ENCODE measurements around the gene FBXL7. TPM values are rescaled to one million over a fixed set of nuclear protein-coding genes. Genes with fewer than 3 reads are reported as not detected.

FBXL7 gene
- total and polyA plus RNA-seq, 4 donors: 0.24 to 1.4 (median 1.2) TPM

GRCh38 chr5:15529013-15529412 is 29.0 kb downstream of the FBXL7 start:
- H3K4me3 ChIP-seq (ENCODE audit: low read depth in 1 of 3, low read length in 3 of 3): no peak overlapping the region
- H3K4me1 ChIP-seq (ENCODE audit: control insufficient read depth in 4 of 4, insufficient read depth in 4 of 4, low read length in 3 of 4): no peaks in the 10 kb centered on the region
- no peaks in the 10 kb centered on the region for H3K27me3 ChIP-seq (ENCODE audit: control insufficient read depth in 4 of 4, insufficient read depth in 4 of 4, low read length in 3 of 4)
- no peaks in the 10 kb centered on the region for H3K9me3 ChIP-seq (ENCODE audit: control insufficient read depth in 4 of 4, low read length in 3 of 4)
- no peak for DNase-seq (ENCODE audit: low spot score)
- WGBS: 92% methylated on average over 5 of the region's 5 CpGs
- no peak overlapping the region for H3K27ac ChIP-seq (ENCODE audit: low read depth in 1 of 2, low read length in 2 of 2)
- no peaks in the 10 kb centered on the region for H3K36me3 ChIP-seq (ENCODE audit: control insufficient read depth in 4 of 4, insufficient read depth in 3 of 4, low read depth in 1 of 4, low read length in 3 of 4)
- TF ChIP-seq CTCF (IDR thresholded peaks at IDR 0.05; ENCODE audit: low read depth, low read length, missing input control): no peak
- no peak for TF ChIP-seq ATF3 (IDR thresholded peaks at IDR 0.05)
- no peak for TF ChIP-seq EGR1 (IDR thresholded peaks at IDR 0.05; ENCODE audit: low read depth in 2 of 2)
- no peak for TF ChIP-seq FOXA1 (IDR thresholded peaks at IDR 0.05)
- no peak for TF ChIP-seq SP1 (IDR thresholded peaks at IDR 0.05)
- TF ChIP-seq REST (IDR thresholded peaks at IDR 0.05): no peak
- TF ChIP-seq TAF1 (conservative IDR thresholded peaks at IDR 0.05): no peak
- no peak for TF ChIP-seq GABPA (IDR thresholded peaks at IDR 0.05 in 1 of 2, conservative IDR thresholded peaks at IDR 0.05 in 1 of 2)
- TF ChIP-seq YY1 (IDR thresholded peaks at IDR 0.05): no peak
- TF ChIP-seq MAX (IDR thresholded peaks at IDR 0.05): no peak
- no peak for TF ChIP-seq NR2F2 (IDR thresholded peaks at IDR 0.05)
- TF ChIP-seq ZBTB33 (IDR thresholded peaks at IDR 0.05): no peak
- TF ChIP-seq RAD21 (IDR thresholded peaks at IDR 0.05): no peak
- no peak for TF ChIP-seq JUND (IDR thresholded peaks at IDR 0.05)
- no peak for TF ChIP-seq FOXA2 (IDR thresholded peaks at IDR 0.05)
- TF ChIP-seq HNF4A (conservative IDR thresholded peaks at IDR 0.05): no peak
- no peak for TF ChIP-seq HNF4G (IDR thresholded peaks at IDR 0.05)
- no peak for TF ChIP-seq RXRA (IDR thresholded peaks at IDR 0.05)
- no peak overlapping the region for H3K9ac ChIP-seq (ENCODE audit: low read depth in 1 of 2, low read length in 2 of 2)

Data from liver (tissue), 9 donors.